K562 (cell line): ENCODE measurements around the gene ZDHHC24. TPM values are rescaled to one million over a fixed set of nuclear protein-coding genes. Genes with fewer than 3 reads are reported as not detected.
A peak's percentile ranks its signal among the peaks of the same experiment; 100 is the strongest.

Experiments used
- ATAC-seq: fragments of 200-7000 bp; cut with Tn5 transposase; 3 replicates; pipeline ENCODE4 v1.9.1; 2020; ENCODE audit warnings: moderate library complexity
- BruUV-seq: library from RNA; stranded (reverse); fragments of 400-500 nt; replicated peaks from 2 replicates; lab custom pipeline; 2021; lab: Mats Ljungman, UMichigan
- CTCF ChIA-PET: fragments of 300-600 bp; formaldehyde crosslinking; extraction: SDS; loops from one replicate; lab custom pipeline; 2021; ENCODE audit warnings: low intra/inter-chr PET ratio; lab: Yijun Ruan, JAX
- POLR2A ChIA-PET: fragments of 300-600, 350-650 bp; sonication (Branson Sonifier 250); formaldehyde crosslinking; extraction: SDS; loops from one replicate; lab custom pipeline; 2021; ENCODE audit warnings: antibody characterized with exemption, inconsistent platforms; lab: Yijun Ruan, JAX
- DNase-seq, 4 experiments: peaks; one replicate each; pipeline versions ENCODE4 v3.0.0 to v3.0.0-alpha.2; 2011 to 2018; ENCODE audit warnings: low spot score in 3 of 4, mixed read lengths in 3 of 4; ENCODE audit errors: extremely low read depth in 1 of 4
- FAIRE-seq: peaks from 2 replicates; lab custom pipeline; 2011; peaks lifted over from hg19 to GRCh38; lab: Jason Lieb, UNC
- H2AFZ ChIP-seq: 2 replicates; pipeline ENCODE4 v1.6.0; 2011; ENCODE audit warnings: low read depth, low read length, control low read depth, inconsistent platforms
- H3K27ac ChIP-seq: fragments of 200-600 bp; 3 replicates; pipeline ENCODE4 v1.8.0; 2011; ENCODE audit warnings: low read depth, mild to moderate bottlenecking, control low read depth, inconsistent platforms, low read length, moderate library complexity, mixed read lengths; ENCODE audit errors: extremely low read depth
- H3K27me3 ChIP-seq, 2 experiments: fragments of 300-600 bp in 1 of 2; 2 replicates in 1 of 2; 3 replicates in 1 of 2; pipeline versions ENCODE4 v1.6.0 to v1.8.0; 2011; ENCODE audit warnings: inconsistent platforms in 2 of 2, low read length in 2 of 2, mild to moderate bottlenecking in 1 of 2, mixed read lengths in 1 of 2, moderate library complexity in 1 of 2; ENCODE audit not compliant: control insufficient read depth in 2 of 2, insufficient read depth in 2 of 2
- H3K36me3 ChIP-seq: fragments of 300-600 bp; 3 replicates; pipeline ENCODE4 v1.8.0; 2011; ENCODE audit warnings: mild to moderate bottlenecking, low read length, inconsistent platforms; ENCODE audit not compliant: control insufficient read depth, insufficient read depth
- H3K4me1 ChIP-seq, 2 experiments: fragments of 200-600 bp in 1 of 2; replicated peaks in 1 of 2; 2 replicates in 1 of 2; 3 replicates in 1 of 2; pipeline versions ENCODE4 v1.5.1 to v1.8.0; 2011; ENCODE audit warnings: inconsistent platforms in 2 of 2, low read length in 2 of 2, mild to moderate bottlenecking in 1 of 2, mixed read lengths in 1 of 2, moderate library complexity in 1 of 2; ENCODE audit not compliant: control insufficient read depth in 2 of 2, insufficient read depth in 2 of 2
- H3K4me2 ChIP-seq: 2 replicates; pipeline ENCODE4 v1.6.1; 2011; ENCODE audit warnings: low read length, control low read depth, inconsistent platforms, mixed read lengths; ENCODE audit not compliant: insufficient read depth
- H3K4me3 ChIP-seq: fragments of 200-600 bp; sonication (generic), shearing (Covaris generic); 2 replicates; pipeline ENCODE4 v1.5.1; 2016; ENCODE audit warnings: control low read depth, inconsistent platforms
- H3K79me2 ChIP-seq: fragments of 200-600 bp; 3 replicates; pipeline ENCODE4 v1.8.0; 2011; ENCODE audit warnings: low read length, inconsistent platforms; ENCODE audit not compliant: control insufficient read depth, insufficient read depth
- H3K9ac ChIP-seq, 2 experiments: 2 replicates each; pipeline versions ENCODE4 v1.6.0 to v1.6.1; 2011; ENCODE audit warnings: low read depth in 2 of 2, low read length in 2 of 2, control low read depth in 1 of 2, inconsistent platforms in 1 of 2, mild to moderate bottlenecking in 1 of 2, mixed read lengths in 1 of 2; ENCODE audit not compliant: insufficient read depth in 1 of 2
- H3K9me1 ChIP-seq: one replicate; pipeline ENCODE4 v1.6.0; 2011; ENCODE audit warnings: inconsistent platforms, mild to moderate bottlenecking, low read length, moderate library complexity; ENCODE audit not compliant: control insufficient read depth, insufficient read depth
- H3K9me3 ChIP-seq: replicated peaks from 2 replicates; pipeline ENCODE4 v1.5.1; 2011; ENCODE audit warnings: low read depth, low read length, inconsistent platforms; ENCODE audit not compliant: control insufficient read depth, insufficient read depth
- H4K20me1 ChIP-seq: replicated peaks from 2 replicates; pipeline ENCODE4 v1.6.1; 2011; ENCODE audit warnings: low read length, inconsistent platforms, mixed read lengths; ENCODE audit not compliant: control insufficient read depth, insufficient read depth
- ARID2 ChIP-seq: fragments of 450-650 bp; IDR thresholded peaks from 2 replicates; pipeline ENCODE4 v1.6.1; 2017; ENCODE audit warnings: antibody characterized with exemption, mild to moderate bottlenecking
- ATF1 ChIP-seq, 2 experiments: fragments of 450-650 bp in 1 of 2; IDR thresholded peaks; 2 replicates each; pipeline ENCODE4 v1.6.1; 2016; ENCODE audit warnings: missing compliant biosample characterization in 1 of 2, missing genetic modification characterization in 1 of 2
- CBFB ChIP-seq: sonication (generic); formaldehyde crosslinking; IDR thresholded peaks from 2 replicates; pipeline ENCODE4 v1.4.0; 2020; ENCODE audit warnings: mild to moderate bottlenecking, missing genetic modification reagents
- MBD2 ChIP-seq: sonication (generic); IDR thresholded peaks from 2 replicates; pipeline ENCODE4 v1.6.1; 2016; ENCODE audit warnings: low read depth, borderline replicate concordance
- NCOR1 ChIP-seq: fragments of 450-650 bp; IDR thresholded peaks from 2 replicates; pipeline ENCODE4 v1.6.1; 2016; ENCODE audit warnings: mild to moderate bottlenecking, moderate library complexity
- NR2F6 ChIP-seq: fragments of 450-650 bp; formaldehyde crosslinking; IDR thresholded peaks from 2 replicates; pipeline ENCODE4 v1.4.0; 2020; ENCODE audit warnings: mild to moderate bottlenecking
- NRF1 ChIP-seq, 2 experiments: fragments of 450-650 bp; IDR thresholded peaks in 1 of 2; conservative IDR thresholded peaks in 1 of 2; 2 replicates each; pipeline ENCODE4 v1.6.1; 2014; ENCODE audit warnings: mild to moderate bottlenecking in 2 of 2
- PHB2 ChIP-seq: fragments of 450-650 bp; IDR thresholded peaks from 2 replicates; pipeline ENCODE4 v1.6.1; 2017; ENCODE audit warnings: low read depth
- PML ChIP-seq: IDR thresholded peaks from 2 replicates; pipeline ENCODE4 v1.6.1; 2012; ENCODE audit warnings: low read length, inconsistent platforms
- SIN3A ChIP-seq, 2 experiments: fragments of 150-350 bp in 1 of 2; IDR thresholded peaks; 2 replicates each; pipeline ENCODE4 v1.6.1; 2011 to 2016; ENCODE audit warnings: borderline replicate concordance in 2 of 2, low read depth in 2 of 2, low read length in 2 of 2, mild to moderate bottlenecking in 2 of 2, moderate library complexity in 2 of 2; ENCODE audit not compliant: control insufficient read depth in 1 of 2
- TAF7 ChIP-seq: fragments of 450-650 bp; IDR thresholded peaks from 2 replicates; pipeline ENCODE4 v1.6.1; 2016; ENCODE audit warnings: missing genetic modification characterization, missing compliant biosample characterization
- TEAD1 ChIP-seq, 2 experiments: fragments of 450-650 bp in 1 of 2; sonication (generic) in 1 of 2; formaldehyde crosslinking; IDR thresholded peaks; 2 replicates each; pipeline versions ENCODE4 v1.4.0 to v1.8.0; 2020 to 2022; ENCODE audit warnings: mild to moderate bottlenecking in 2 of 2, missing genetic modification reagents in 1 of 2
- ZBTB8A ChIP-seq: fragments of 450-650 bp; IDR thresholded peaks from 2 replicates; pipeline ENCODE4 v1.6.1; 2018; ENCODE audit warnings: mild to moderate bottlenecking, moderate library complexity; ENCODE audit not compliant: partially characterized antibody
- ZNF586 ChIP-seq: fragments of 450-650 bp; formaldehyde crosslinking; conservative IDR thresholded peaks from 2 replicates; pipeline ENCODE4 v1.4.0; 2020; ENCODE audit warnings: mild to moderate bottlenecking, moderate library complexity
- WGBS: fragments of 100-300 bp; shearing (Covaris generic); methylation state at CpG from one replicate; pipeline ENCODE4 v1.1.6; 2016; ENCODE audit warnings: low coverage, mixed read lengths; ENCODE audit not compliant: insufficient coverage; ENCODE audit errors: missing lambda C conversion rate; 5-methylcytosine and 5-hydroxymethylcytosine counted together
- in situ Hi-C: fragments of 300-500 bp; cut with MboI; formaldehyde crosslinking; loops from 4 replicates; pipeline ENCODE4 v1.15.0; 2018; ENCODE audit warnings: inconsistent platforms, mixed read lengths
- intact Hi-C: fragments of 100-400 bp; cut with micrococcal nuclease; formaldehyde crosslinking; loops from 2 replicates; pipeline ENCODE4 v1.14.2; 2022
- polyA plus RNA-seq, 8 experiments: library from polyadenylated mRNA; depleted of rRNA in 4 of 8; stranded (reverse) in 5 of 8; unstranded in 3 of 8; fragments of >200 nt; fragmentation: Nextera tagmentation in 2 of 8; fragmentation: Illumina TruSeq in 1 of 8; extraction: Ambion mirVana in 2 of 8; extraction: Trizol in 1 of 8; gene quantifications; 2 replicates each; pipeline versions ENCODE4 v1.2.1 to v1.2.3, GENCODE V29; 2011 to 2014; ENCODE audit warnings: inconsistent platforms in 1 of 8, missing spikeins in 1 of 8
- total RNA-seq, 7 experiments: library from RNA; depleted of rRNA in 6 of 7; stranded (reverse); fragments of >200 nt in 6 of 7; fragmentation: Illumina TruSeq in 2 of 7; extraction: Trizol in 2 of 7; gene quantifications; 2 replicates each; pipeline versions ENCODE4 v1.2.1 to v1.2.3, GENCODE V29; 2011 to 2021; ENCODE audit warnings: low replicate concordance in 1 of 7
- TF ChIP-seq, protein P1 (sequence below): sonication (generic); formaldehyde crosslinking; IDR thresholded peaks from 2 replicates; pipeline ENCODE4 v1.8.1; 2023; ENCODE audit warnings: mild to moderate bottlenecking, missing genetic modification reagents

ZDHHC24 gene
- total and polyA plus RNA-seq, 9 of the 15 experiments (the other 6 are each of a cell fraction or from before 2014, with no cell fraction given): 0.45 to 11.2 (median 2.7) TPM

GRCh38 chr11:66479394-66480116, 66.3 kb downstream of the ZDHHC24 start (continued):
- TF ChIP-seq TEAD1 (CRISPR knock-in tag; IDR thresholded peaks at IDR 0.05) (0 out of 4 replicates have a peak, but pooled peaks of 1 of the 2 experiments have one; percentile 3), CBFB (CRISPR knock-in tag) (0 out of 2 replicates have a peak, but pooled peaks have one; percentile 43), MBD2 (no peak)

DNA sequence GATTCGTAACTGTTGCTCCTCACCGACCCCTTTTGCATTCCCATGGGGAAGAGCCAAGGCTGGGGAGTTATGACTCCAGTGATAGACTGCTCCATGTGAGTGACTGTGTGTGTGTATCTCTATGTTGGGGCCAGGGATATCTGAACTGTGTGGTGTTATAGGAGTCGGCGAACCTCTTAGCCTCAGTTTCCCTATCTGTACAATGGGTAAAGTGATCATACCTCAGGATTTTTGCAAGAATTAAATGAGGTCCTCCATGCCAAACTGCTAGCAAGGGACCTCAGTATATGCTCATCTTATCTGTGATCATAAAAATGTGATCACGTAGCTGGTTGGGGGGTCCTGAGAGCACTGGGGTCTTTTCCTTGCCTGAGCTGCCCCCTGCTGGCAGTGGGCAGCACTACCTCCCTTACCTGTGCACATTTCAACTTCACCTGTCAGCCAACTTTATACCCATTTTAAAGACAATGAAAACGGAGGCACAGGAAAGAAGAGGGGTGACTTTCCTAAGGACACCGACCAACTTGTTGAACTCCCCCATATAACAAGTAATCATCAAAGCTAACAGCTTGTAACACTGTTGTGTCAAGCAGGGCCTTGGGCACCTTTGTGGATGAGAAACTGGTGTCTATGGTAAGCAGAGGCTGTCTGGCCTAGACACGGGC, 67.0 kb downstream of the ZDHHC24 start:
- no peak for ATAC-seq
- FAIRE-seq: peak; percentile 77
- in situ Hi-C loops: no loop called here
- peak overlapping the region; percentile 92 for H3K27ac ChIP-seq
- no peaks in the 10 kb centered on the region for H3K9me1 ChIP-seq
- no peaks in the 10 kb centered on the region for H3K27me3 ChIP-seq
- H4K20me1 ChIP-seq: peaks cover 9% of the 10 kb centered on the region; the same call in 1 of the 2 replicates
- peaks cover 3 to 31% of the 10 kb centered on the region in 2 experiments; a peak in 4 of 5 replicates for H3K4me1 ChIP-seq
- no peak overlapping the region for H2AFZ ChIP-seq
- intact Hi-C loops: loop anchor here (1.0 kb wide), 1 partner anchor 71 kb away; no protein-coding TSS in a partner anchor
- 46% methylated on average over 8 of the region's 8 CpGs for WGBS
- peak overlapping the region; percentile 65 for H3K4me3 ChIP-seq
- peak in 3 of 4 experiments; percentile 51 to 53 (median 51) for DNase-seq
- H3K79me2 ChIP-seq: peaks cover 12% of the 10 kb centered on the region; the same call in 2 of the 3 replicates
- ChIA-PET POLR2A (interaction anchor here (0.5 to 2.2 kb wide), 7 partner anchors 10 to 427 kb away, joined by 3 to 18 read pairs (median 3); partner anchors contain the start of gene PELI3), CTCF (interaction anchor here (0.7 to 4.2 kb wide), 4 partner anchors 40 to 199 kb away, joined by 4 to 50 read pairs (median 5); partner anchors contain the start of genes MRPL11 and RBM4B)
- H3K9ac ChIP-seq: peak overlapping the region; percentile 92 to 95
- no peaks in the 10 kb centered on the region for H3K9me3 ChIP-seq
- peak overlapping the region; percentile 87 for H3K4me2 ChIP-seq
- H3K36me3 ChIP-seq: peaks cover 17% of the 10 kb centered on the region; the same call in 2 of the 3 replicates
- BruUV-seq: no TSS peak
- peak in 1 of 2 experiments; percentile 14; a peak in 1 of 4 replicates for TF ChIP-seq NRF1 (conservative IDR thresholded peaks at IDR 0.05 in 1 of 2, IDR thresholded peaks at IDR 0.05 in 1 of 2)
- TF ChIP-seq ARID2: no peak
- no peak for TF ChIP-seq PML
- TF ChIP-seq TAF7 (tag): no peak
- no peak for TF ChIP-seq PHB2
- no peak for TF ChIP-seq SIN3A (IDR thresholded peaks at IDR 0.05; ENCODE audit: borderline replicate concordance in 2 of 2, control insufficient read depth in 1 of 2, low read depth in 2 of 2, low read length in 2 of 2)
- TF ChIP-seq NR2F6 (CRISPR knock-in tag): no peak
- TF ChIP-seq ATF1 (CRISPR knock-in tag; IDR thresholded peaks at IDR 0.05): no peak
- TF ChIP-seq ATF1 (tag; IDR thresholded peaks at IDR 0.05): no peak
- TF ChIP-seq ZBTB8A: no peak
- TF ChIP-seq, protein P1, sequence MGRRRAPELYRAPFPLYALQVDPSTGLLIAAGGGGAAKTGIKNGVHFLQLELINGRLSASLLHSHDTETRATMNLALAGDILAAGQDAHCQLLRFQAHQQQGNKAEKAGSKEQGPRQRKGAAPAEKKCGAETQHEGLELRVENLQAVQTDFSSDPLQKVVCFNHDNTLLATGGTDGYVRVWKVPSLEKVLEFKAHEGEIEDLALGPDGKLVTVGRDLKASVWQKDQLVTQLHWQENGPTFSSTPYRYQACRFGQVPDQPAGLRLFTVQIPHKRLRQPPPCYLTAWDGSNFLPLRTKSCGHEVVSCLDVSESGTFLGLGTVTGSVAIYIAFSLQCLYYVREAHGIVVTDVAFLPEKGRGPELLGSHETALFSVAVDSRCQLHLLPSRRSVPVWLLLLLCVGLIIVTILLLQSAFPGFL (CRISPR knock-in tag): no peak
- peak in 1 of 2 experiments; percentile 20; a peak in 1 of 4 replicates for TF ChIP-seq TEAD1 (CRISPR knock-in tag; IDR thresholded peaks at IDR 0.05)
- TF ChIP-seq NCOR1: no peak
- no peak for TF ChIP-seq ZNF586 (CRISPR knock-in tag)
